ENCODE data around the gene FAM90A1.
"Not testable (repeated sequence)": the region's sequence is repeated elsewhere in the genome, so short reads cannot be mapped to it uniquely, and the experiment has no call there.

FAM90A1 gene, protein sequence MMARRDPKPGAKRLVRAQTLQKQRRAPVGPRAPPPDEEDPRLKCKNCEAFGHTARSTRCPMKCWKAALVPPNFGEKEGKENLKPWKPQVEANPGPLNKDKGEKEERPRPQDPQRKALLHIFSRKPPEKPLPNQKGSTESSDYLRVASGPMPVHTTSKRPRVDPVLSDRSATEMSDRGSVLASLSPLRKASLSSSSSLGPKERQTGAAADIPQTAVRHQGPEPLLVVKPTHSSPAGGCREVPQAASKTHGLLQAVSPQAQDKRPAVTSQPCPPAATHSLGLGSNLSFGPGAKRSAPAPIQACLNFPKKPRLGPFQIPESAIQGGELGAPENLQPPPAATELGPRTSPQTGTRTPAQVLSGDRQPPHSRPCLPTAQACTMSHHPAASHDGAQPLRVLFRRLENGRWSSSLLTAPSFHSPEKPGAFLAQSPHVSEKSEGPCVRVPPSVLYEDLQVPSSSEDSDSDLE

DNA sequence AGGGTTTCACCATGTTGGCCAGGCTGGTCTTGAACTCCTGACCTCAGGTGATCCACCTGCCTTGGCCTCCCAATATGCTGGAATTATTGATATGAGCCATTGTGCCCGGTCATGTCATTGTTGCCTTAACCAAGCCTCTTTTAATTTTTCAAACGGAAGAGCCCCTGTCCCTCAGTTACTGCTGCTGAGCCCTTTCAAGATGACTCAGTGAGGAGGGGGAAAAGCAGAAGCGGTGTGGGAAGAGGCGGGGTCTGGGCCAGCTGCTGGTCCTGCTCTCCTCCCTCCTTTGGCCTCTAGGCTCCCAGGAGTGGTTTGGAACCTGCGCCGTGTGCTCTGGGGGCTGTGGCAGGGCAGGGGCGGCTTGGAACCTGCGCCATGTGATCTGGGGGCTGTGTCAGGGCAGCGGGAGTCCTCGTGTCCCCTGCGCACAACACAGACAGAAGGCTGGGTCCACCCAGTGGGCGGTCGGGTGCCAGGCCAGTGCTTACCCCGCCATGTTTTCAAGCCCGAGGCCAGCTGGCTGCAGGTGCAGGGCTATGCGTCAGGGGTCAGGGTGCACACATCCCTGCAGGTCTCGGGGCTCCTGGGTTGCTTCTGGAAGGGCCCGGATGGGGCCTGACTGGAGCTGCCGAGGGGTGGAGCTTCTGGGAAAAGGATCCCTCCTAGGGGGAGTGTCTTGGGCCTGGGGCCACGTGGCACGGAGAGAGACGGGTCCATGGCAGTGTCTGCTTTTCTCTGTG, at the start of gene FAM90A1:
Gene FAM90A1 (minus strand): TSS at position 627 of the 740 bp plus-strand sequence. CDS start 2,786 bp downstream, outside the sequence.
- not testable (repeated sequence) for H3K9ac ChIP-seq (ENCODE audit: low read length); H3K9me3 ChIP-seq (ENCODE audit: control insufficient read depth, low read length); H3K4me3 ChIP-seq (ENCODE audit: low read length); H3K27me3 ChIP-seq (replicated peaks; ENCODE audit: control insufficient read depth, insufficient read depth, low read length); H3K4me1 ChIP-seq (ENCODE audit: control insufficient read depth, insufficient read depth, low read length); H3K36me3 ChIP-seq (ENCODE audit: control insufficient read depth, insufficient read depth, low read length, severe bottlenecking)
- DNase-seq (ENCODE audit: low read depth): peak; percentile 5

DNA sequence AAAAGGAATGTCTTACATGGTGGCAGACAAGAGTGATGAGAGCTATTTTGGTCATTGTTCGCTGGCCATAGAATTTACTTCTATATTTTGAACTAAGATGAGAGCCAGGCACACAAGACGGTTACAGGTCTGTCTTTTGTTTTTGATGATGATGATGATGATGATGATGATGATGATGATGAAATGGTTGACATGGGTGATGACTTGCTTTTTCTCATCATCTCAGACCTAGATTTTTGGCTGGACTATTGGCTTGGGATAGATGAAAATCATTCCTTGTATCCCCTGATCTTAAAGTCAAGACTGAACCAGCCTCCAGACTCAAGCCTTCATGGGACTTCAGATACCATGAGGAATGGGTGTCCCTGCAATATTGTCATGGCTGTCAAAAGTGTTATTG, 49.0 kb upstream of the FAM90A1 start:
- H3K36me3 ChIP-seq (ENCODE audit: control insufficient read depth, insufficient read depth, low read length, severe bottlenecking); H3K9ac ChIP-seq (ENCODE audit: low read length); H3K27me3 ChIP-seq (replicated peaks; ENCODE audit: control insufficient read depth, insufficient read depth, low read length); DNase-seq (ENCODE audit: low read depth); H3K9me3 ChIP-seq (ENCODE audit: control insufficient read depth, low read length); H3K4me1 ChIP-seq (ENCODE audit: control insufficient read depth, insufficient read depth, low read length); H3K4me3 ChIP-seq (ENCODE audit: low read length): not testable (repeated sequence)

DNA sequence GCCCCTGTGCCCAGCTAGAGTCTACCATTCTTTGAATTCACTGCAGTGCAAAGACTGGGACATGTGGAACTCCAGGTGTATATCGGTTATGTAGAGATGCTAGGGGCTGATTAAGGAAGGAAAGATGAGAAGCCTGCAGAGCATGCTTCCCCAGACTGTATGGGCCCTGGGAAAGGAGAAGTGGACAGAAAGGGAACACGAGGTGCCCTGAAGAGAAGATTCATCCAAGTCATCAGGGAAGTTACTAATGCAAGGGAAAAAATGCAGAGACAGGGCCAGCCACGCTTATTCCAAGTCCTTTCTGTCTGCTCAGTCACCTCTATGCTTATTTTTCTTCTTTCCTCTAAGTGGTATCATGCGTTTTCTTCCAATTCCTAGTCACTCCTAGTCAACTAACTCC, 39.3 kb upstream of the FAM90A1 start:
- H3K9me3 ChIP-seq (ENCODE audit: control insufficient read depth, low read length); H3K9ac ChIP-seq (ENCODE audit: low read length); H3K27me3 ChIP-seq (replicated peaks; ENCODE audit: control insufficient read depth, insufficient read depth, low read length); H3K36me3 ChIP-seq (ENCODE audit: control insufficient read depth, insufficient read depth, low read length, severe bottlenecking); H3K4me1 ChIP-seq (ENCODE audit: control insufficient read depth, insufficient read depth, low read length); DNase-seq (ENCODE audit: low read depth); H3K4me3 ChIP-seq (ENCODE audit: low read length): not testable (repeated sequence)

DNA sequence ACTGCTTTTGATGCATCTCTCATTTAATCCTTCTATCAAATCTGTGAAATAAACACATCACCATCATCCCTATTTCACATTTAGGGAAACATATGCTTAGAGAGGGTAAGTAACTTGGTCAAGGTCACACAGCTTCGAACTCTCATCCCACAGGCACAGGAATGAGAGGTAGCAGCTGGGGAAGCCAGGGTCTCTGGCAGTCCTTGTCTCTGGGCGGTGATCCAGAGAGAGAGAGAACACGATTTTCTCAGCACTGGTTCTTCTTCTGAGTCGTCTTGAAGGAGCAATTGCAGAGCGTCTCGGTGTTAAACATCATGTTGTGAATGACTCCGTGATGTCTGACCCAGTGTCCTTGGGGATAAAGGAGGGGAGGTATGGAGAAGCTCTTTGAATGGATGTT, 36.8 kb upstream of the FAM90A1 start:
- DNase-seq (ENCODE audit: low read depth); H3K9ac ChIP-seq (ENCODE audit: low read length); H3K36me3 ChIP-seq (ENCODE audit: control insufficient read depth, insufficient read depth, low read length, severe bottlenecking); H3K4me3 ChIP-seq (ENCODE audit: low read length); H3K9me3 ChIP-seq (ENCODE audit: control insufficient read depth, low read length); H3K27me3 ChIP-seq (replicated peaks; ENCODE audit: control insufficient read depth, insufficient read depth, low read length); H3K4me1 ChIP-seq (ENCODE audit: control insufficient read depth, insufficient read depth, low read length): not testable (repeated sequence)

DNA sequence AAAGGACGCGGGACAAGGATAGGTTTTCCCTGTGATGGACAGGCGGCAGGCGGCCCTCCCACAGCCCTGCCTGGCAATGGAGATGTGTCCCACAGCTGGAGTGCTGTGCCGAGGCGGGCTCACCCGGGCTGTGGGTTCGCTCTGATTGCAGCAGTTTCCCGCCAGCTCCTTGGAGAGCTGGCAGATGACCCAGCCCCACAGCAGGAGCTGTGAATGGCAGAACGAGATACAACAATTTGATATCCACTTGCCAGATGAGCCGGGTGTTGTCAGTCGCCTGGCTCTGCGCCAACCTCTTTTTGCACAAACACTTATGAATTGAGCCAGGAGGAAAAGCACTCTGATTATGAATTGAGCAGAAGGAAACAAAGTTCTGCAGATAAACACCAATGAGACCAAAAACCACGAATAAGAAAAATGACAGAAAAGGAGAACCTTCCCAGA, 33.7 kb upstream of the FAM90A1 start:
- not testable (repeated sequence) for H3K4me1 ChIP-seq (ENCODE audit: control insufficient read depth, insufficient read depth, low read length); H3K9me3 ChIP-seq (ENCODE audit: control insufficient read depth, low read length); H3K27me3 ChIP-seq (replicated peaks; ENCODE audit: control insufficient read depth, insufficient read depth, low read length); H3K9ac ChIP-seq (ENCODE audit: low read length); DNase-seq (ENCODE audit: low read depth); H3K36me3 ChIP-seq (ENCODE audit: control insufficient read depth, insufficient read depth, low read length, severe bottlenecking); H3K4me3 ChIP-seq (ENCODE audit: low read length)

DNA sequence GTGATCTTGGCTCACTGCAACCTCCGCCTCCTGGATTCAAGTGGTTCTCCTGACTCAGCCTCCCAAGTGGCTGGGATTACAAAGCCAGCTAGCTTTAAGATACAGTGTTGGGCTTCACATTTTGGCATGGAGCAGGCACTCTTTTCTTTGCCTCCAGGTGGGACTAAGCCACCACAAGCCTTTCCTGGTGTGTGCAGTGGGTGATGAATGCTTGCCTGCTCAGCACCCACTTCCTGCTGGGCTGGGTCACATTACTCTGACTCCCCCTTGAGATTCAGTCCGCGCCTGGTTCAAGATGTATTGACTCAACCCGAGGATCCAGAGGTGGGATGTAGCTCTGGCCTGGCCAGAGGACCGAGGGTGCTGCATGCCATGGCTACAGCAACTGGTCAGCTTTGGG, 28.9 kb upstream of the FAM90A1 start:
- not testable (repeated sequence) for H3K9me3 ChIP-seq (ENCODE audit: control insufficient read depth, low read length); H3K36me3 ChIP-seq (ENCODE audit: control insufficient read depth, insufficient read depth, low read length, severe bottlenecking); H3K4me3 ChIP-seq (ENCODE audit: low read length); H3K27me3 ChIP-seq (replicated peaks; ENCODE audit: control insufficient read depth, insufficient read depth, low read length); H3K4me1 ChIP-seq (ENCODE audit: control insufficient read depth, insufficient read depth, low read length); DNase-seq (ENCODE audit: low read depth); H3K9ac ChIP-seq (ENCODE audit: low read length)

DNA sequence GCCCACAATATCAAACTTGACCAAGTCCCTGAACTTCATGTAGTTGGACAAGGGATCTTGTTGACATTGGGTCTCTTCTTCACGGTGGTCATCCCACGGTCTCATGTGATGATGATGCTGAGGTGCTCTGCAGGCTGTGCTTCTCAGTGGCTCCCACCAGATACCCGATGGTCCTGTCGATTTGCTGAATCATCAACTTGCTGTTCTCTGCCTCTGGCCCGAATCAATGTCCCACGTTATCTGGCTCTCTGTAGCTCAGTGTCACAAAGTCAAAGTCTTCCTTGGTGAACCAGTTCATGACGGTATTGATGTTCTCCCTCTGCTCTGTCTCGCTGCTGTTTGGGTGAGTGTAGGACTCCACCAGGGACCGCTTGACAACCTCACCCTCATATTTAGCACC, 27.3 kb upstream of the FAM90A1 start:
- not testable (repeated sequence) for H3K4me3 ChIP-seq (ENCODE audit: low read length)

DNA sequence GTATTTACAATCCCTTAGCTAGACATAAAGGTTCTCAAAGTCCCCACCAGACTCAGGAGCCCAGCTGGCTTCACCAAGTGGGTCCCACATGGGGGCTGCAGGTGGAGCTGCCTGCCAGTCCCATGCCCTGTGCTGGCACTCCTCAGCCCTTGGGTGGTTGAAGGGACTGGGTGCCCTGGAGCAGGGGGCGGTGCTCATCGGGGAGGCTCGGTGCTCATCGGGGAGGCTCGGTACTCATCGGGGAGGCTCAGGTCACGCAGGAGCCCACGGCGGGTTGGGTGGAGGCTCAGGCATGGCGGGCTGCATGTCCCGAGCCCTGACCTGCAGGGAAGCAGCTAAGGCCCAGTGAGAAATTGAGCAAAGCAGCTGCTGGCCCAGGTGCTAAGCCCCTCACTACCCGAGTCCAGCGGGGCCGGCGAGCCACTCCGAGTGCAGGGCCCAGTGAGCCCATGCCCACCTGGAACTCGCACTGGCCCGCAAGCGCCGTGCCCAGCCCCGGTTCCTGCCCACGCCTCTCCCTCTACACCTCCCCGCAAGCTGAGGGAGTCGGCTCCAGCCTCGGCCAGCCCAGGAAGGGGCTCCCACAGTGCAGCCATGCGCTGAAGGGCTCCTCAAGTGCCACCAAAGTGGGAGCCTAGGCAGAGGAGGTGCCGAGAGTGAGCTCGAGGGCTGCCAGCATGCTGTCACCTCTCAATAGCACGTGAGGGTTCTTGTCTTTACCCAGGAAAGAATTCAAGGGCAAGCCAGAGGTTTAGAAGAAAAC, 24.8 kb upstream of the FAM90A1 start:
- H3K4me1 ChIP-seq (ENCODE audit: control insufficient read depth, insufficient read depth, low read length); DNase-seq (ENCODE audit: low read depth); H3K9ac ChIP-seq (ENCODE audit: low read length); H3K4me3 ChIP-seq (ENCODE audit: low read length); H3K9me3 ChIP-seq (ENCODE audit: control insufficient read depth, low read length); H3K36me3 ChIP-seq (ENCODE audit: control insufficient read depth, insufficient read depth, low read length, severe bottlenecking); H3K27me3 ChIP-seq (replicated peaks; ENCODE audit: control insufficient read depth, insufficient read depth, low read length): not testable (repeated sequence)

More for the DNA sequence above, 27.3 kb upstream of the FAM90A1 start:
- not testable (repeated sequence) for DNase-seq (ENCODE audit: low read depth); H3K36me3 ChIP-seq (ENCODE audit: control insufficient read depth, insufficient read depth, low read length, severe bottlenecking); H3K4me1 ChIP-seq (ENCODE audit: control insufficient read depth, insufficient read depth, low read length); H3K27me3 ChIP-seq (replicated peaks; ENCODE audit: control insufficient read depth, insufficient read depth, low read length); H3K9me3 ChIP-seq (ENCODE audit: control insufficient read depth, low read length); H3K9ac ChIP-seq (ENCODE audit: low read length)

DNA sequence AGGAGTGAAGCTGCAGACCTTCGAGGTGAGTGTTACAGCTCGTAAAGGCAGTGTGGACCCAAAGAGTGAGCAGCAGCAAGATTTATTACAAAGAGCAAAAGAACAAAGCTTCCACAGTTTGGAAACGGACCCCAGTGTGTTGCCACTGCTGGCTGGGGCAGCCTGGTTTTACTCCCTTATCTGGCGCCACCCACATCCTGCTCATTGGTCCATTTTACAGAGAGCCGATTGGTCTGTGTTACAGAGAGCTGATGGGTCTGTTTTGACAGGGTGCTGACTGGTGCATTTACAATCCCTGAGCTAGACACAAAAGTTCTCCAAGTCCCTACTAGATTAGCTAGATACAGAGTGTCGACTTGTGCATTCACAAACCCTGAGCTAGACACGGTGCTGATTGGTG, 24.2 kb upstream of the FAM90A1 start:
- H3K4me1 ChIP-seq (ENCODE audit: control insufficient read depth, insufficient read depth, low read length); H3K27me3 ChIP-seq (replicated peaks; ENCODE audit: control insufficient read depth, insufficient read depth, low read length); H3K36me3 ChIP-seq (ENCODE audit: control insufficient read depth, insufficient read depth, low read length, severe bottlenecking); H3K9ac ChIP-seq (ENCODE audit: low read length); H3K4me3 ChIP-seq (ENCODE audit: low read length); DNase-seq (ENCODE audit: low read depth); H3K9me3 ChIP-seq (ENCODE audit: control insufficient read depth, low read length): not testable (repeated sequence)

DNA sequence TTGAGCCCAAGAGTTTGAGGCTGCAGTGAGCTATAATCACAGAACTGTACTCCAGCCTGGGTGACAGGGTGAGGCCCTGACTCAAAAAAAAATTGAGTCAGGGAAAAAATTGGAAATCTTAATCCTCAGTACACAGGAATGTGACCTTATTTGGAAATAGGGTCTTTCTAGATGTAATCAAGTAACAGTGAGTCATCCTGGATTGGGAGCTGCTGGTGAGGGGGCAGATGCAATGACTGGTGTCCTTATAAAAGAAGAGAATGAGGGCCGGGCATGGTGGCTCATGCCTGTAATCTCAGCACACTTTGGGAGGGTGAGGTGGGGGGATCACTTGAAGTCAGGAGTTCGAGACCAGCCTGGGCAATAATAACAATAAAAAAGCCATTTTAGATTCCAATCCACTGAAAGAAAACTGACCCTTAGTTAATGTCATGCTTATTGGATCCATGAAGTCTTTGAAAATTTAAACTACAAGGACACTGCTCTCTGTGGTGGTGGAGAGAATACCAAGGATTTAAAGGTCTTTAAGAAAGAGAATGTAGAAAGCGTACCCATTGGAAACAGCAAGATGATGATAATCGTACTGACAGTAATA, 19.6 kb upstream of the FAM90A1 start:
- H3K9me3 ChIP-seq (ENCODE audit: control insufficient read depth, low read length); H3K4me3 ChIP-seq (ENCODE audit: low read length); H3K9ac ChIP-seq (ENCODE audit: low read length); H3K36me3 ChIP-seq (ENCODE audit: control insufficient read depth, insufficient read depth, low read length, severe bottlenecking); H3K4me1 ChIP-seq (ENCODE audit: control insufficient read depth, insufficient read depth, low read length); H3K27me3 ChIP-seq (replicated peaks; ENCODE audit: control insufficient read depth, insufficient read depth, low read length): not testable (repeated sequence)
- DNase-seq (ENCODE audit: low read depth): peak; percentile 58

DNA sequence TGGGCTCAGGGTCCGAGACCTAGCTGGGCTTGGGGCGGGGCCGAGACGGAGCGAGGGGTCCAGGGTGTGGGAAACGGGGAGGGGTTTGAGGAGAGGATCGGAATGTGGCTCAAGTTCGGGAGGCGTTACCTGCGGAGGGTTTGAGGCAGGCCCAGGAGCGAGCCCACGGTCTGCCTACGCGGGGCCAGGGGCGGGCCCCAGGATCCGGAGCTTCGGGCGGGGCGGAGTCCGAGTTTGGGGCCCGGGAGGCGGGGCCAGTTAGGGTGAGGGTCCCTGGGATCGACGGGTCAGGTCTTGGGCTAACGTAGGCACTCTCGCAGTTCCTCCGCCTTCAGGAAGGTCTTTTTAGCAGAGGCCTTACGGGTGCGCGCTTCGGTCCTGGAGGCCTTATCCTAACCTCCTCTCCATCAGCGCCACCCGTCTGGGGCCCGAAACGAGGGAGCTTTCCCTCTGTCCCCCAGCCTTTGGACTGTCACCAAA, 16.3 kb upstream of the FAM90A1 start:
- not testable (repeated sequence) for H3K36me3 ChIP-seq (ENCODE audit: control insufficient read depth, insufficient read depth, low read length, severe bottlenecking); H3K9me3 ChIP-seq (ENCODE audit: control insufficient read depth, low read length); H3K4me1 ChIP-seq (ENCODE audit: control insufficient read depth, insufficient read depth, low read length); H3K27me3 ChIP-seq (replicated peaks; ENCODE audit: control insufficient read depth, insufficient read depth, low read length)
- peak; percentile 48 for DNase-seq (ENCODE audit: low read depth)
- peak overlapping the region; percentile 63 for H3K9ac ChIP-seq (ENCODE audit: low read length)
- peak overlapping the region; percentile 78 for H3K4me3 ChIP-seq (ENCODE audit: low read length)
